Activated T-helper 1 cell treated with Interleukin-2 at 50 U/mL for 16 hours (primary cell): ENCODE data around the gene SAP30L.

ENCODE experiments used
- DNase-seq: peaks from one replicate; pipeline ENCODE4 v3.0.0-alpha.2; 2020; ENCODE audit warnings: low read depth

SAP30L gene

DNA sequence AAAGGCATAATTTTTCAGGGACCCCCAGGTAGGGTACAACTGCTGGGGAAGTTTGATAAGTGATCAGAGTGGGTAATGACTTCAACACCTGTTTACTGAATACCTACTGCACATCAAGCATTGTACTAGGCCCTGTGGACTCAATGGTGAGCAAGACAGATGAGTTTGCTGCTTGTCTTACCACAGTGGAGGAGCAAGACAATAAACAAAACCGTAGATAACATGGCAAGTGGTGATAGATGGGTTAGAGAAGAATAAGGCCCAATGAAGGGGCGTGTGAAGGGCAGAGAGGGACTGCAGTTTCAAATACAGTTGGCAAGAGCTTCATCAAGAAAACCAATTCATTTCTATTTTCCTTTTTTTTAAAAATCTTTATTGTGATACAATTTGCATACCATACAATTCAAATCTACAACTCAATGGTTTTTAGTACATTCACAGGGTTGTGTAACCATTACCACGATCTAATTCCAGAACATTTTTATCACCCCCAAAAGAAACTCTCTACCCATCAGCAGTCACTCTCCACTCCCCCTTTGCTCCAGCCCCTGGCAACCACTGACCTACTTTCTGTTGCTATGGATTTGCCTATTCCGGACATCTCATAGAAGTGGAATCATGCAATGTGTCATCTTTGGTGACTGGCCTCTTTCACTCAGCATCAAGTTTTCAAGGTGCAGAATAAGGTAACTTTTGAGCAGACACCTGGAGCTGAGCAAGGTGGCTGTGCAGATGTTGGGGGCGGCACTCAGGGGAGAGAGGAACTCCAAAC is 64.2 kb downstream of the SAP30L start:
- DNase-seq, result no peak
